Right renal pelvis (tissue), 4 donors: ENCODE data around the gene KIFC3. TPM values are rescaled to one million over a fixed set of nuclear protein-coding genes. Genes with fewer than 3 reads are reported as not detected.
A peak's percentile ranks its signal among the peaks of the same experiment; 100 is the strongest.

Experiments
- DNase-seq, 4 donors: peaks; one replicate each; pipeline ENCODE4 v3.0.0-alpha.2; 2013; ENCODE audit warnings: low read depth in 4 of 4, low spot score in 3 of 4, missing footprints in 1 of 4
- polyA plus RNA-seq, 4 donors: library from polyadenylated mRNA; unstranded; fragments of 120-200 nt; gene quantifications; one replicate each; pipeline ENCODE4 v1.2.1, GENCODE V29; 2013; ENCODE audit not compliant: insufficient read length in 4 of 4

KIFC3 gene
- polyA plus RNA-seq, 4 donors: 48.6 to 67.8 (median 50.9) TPM

DNA sequence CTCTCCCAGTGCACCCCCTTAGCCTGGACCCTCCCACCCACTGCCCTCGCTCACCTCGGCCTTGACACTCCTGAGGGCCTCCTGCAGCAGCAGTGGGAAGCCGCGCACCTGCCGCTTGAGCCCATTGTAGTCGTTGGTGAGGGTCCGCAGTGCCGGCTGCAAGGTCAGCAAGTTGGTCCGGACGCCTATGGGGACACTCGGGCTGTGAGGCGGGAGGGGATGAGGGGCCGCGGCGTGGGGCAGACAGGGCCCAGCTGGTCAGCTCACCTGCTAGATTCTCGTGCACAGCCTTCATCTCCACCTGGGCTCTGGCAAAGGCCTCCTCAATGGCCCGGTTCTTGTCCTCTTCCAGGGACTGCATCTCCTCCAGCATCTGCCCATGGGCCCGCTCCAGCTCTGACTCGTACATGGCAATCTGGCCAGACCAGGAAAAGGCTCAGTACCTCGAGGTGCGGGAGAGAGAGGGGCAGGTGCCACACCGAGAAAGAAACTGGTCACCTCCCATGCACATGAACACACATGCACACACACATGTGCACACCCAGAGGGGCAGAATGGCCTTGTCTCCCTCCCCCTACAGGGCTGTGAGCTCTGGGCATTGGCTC lies 32.6 kb downstream of the KIFC3 start:
- DNase-seq: no peak

DNA sequence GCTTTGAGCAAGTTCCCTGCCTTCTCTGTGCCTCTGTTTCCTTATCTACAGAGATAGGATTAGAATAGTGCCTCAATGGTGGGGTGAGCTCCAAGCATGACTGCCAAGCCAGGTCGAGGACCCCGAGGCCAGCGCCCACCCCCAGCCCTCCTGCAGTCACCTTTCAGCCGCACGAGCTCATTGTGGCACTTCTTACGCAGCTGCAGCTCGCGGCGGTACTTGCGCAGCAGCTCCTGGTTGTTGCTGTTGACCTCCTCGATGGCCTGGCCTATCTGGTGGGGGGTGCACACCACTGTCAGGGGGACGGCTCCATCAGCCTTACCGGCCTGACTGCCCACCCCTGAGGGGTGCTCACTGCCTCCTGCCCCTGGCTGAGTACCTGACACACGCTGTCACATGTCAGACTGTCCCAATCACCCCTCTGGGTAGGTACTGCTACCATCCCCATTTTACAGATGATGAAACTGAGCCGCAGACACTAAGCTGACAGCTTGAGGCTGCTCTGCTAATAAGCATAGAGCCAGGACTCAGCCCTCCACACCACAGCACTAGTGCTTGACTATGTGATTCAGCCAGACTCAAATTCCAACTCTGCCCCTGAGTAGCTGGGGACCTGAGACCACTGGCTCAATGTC lies 35.5 kb downstream of the KIFC3 start:
- DNase-seq: no peak

GRCh38 chr16:57765160-57765728 lies 37.0 kb downstream of the KIFC3 start:
- no peak for DNase-seq

DNA sequence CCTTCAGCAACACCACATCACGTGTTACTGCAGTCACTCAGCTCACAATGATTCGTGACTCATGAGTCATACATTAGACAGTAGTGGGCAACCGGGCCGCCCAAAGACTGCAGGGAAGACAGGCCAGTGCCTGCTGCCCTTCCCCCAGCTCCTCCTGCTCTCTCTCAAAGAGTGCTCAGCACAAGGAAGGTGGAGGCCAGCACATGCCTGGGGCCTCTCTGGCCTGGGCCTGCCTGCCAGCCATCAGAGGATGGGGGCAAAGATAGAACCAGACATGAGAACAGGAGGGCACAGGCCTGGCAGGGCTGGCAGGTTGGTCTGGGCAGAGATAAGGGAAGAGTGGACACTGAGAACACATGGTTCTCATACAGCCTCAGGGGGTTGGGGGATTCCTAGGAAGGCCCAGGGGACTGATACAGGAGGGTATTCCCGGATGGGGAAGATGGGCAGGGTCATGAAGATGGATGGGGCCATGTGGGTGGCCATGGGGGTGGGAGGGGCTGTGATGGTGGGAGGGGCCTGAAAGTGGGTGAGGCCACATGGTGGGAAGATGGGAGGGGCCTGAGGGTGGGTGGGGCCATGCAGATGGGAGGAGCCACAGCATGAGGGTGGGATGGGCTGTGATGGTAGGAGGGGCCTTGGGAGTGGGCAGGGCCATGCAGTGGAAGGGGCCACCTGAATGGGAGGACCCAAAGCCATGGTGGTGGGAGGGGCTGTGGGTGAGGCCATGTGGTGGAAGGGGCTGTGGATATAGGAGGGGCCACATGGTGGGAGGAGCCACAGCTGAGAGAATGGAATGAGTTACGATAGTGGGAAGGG lies 37.7 kb downstream of the KIFC3 start:
- DNase-seq: no peak

- no peak for DNase-seq
Measured at GRCh38 chr16:57764006-57764340, 38.3 kb downstream of the KIFC3 start.

GRCh38 chr16:57763285-57764005 lies 38.8 kb downstream of the KIFC3 start:
- DNase-seq: no peak

DNA sequence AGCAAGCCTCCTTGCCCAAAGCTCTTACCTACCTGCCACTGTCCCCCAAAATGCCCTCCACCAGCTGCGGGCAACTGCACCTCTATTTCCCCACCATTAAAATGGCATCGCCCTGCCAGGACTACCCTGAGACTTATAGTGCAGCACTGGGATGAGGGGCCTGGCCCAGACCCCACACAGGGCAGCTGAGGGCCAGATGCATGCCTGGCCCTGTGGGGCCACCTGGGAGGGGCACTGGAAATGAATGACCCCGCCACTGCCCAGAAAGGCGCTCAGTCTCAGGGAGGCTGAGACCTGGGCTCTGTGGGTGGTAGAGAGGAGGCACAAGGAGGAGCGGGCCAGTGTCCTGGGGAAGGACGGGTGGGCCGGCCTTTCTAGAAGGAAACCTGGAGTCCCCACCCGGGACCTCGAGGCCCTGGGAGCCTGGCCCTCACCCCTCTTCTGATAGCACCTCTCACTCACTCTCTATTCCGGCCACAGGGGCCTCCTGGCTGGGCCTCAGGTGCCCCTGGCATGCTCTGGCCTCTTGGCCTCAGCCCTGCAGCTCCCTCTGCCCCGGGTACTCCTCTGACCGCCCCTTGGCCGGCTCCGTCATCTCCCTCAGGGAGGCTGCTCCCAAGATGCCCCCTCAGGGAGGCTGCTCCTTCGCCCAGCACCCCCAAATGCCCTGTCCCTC lies 39.8 kb downstream of the KIFC3 start:
- DNase-seq: no peak

- no peak for DNase-seq
Measured at GRCh38 chr16:57761957-57762356, 40.3 kb downstream of the KIFC3 start.

- no peak for DNase-seq
Measured at GRCh38 chr16:57761301-57761700, 41.0 kb downstream of the KIFC3 start.

DNA sequence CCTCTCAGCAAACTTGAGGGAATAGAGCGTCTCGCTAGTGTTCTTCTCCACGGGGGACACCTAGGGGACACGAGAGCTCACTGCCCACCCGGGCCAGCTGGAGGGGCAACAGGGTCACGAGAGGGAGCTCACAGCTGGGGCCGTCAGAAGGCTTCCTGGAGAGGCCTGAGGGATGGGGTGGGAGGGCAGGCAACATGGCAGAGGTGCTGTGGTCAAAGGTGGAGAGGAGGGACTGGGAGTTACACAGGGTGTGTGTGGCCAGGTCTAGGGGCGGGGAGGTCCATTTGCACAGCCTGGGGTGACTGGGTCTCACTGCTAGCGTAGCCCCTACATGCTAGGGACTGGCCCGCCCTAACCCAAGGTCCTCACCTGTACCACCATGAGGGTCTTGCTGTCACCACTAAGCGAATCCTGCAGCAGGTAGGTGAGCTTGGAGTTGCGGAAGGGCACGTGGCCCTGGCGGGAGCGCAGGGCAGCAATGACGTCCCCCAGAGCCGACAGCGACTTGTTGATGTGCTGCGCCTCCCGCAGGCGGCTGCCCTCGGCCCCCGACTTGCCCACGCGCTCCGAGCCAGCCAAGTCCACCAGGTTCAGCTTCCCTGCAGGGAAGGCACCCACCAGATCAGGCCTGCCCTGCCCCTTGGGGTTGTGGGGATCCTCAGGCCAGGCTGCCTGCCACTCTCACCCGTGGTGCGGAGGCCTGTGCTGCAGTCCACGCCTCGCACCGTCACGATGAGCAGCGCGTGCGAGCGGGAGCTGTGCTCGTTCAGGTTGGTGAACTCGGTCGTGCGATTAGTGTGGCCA lies 41.7 kb downstream of the KIFC3 start:
- DNase-seq: no peak

- DNase-seq: no peak
Measured at GRCh38 chr16:57759541-57760356, 42.5 kb downstream of the KIFC3 start.

DNA sequence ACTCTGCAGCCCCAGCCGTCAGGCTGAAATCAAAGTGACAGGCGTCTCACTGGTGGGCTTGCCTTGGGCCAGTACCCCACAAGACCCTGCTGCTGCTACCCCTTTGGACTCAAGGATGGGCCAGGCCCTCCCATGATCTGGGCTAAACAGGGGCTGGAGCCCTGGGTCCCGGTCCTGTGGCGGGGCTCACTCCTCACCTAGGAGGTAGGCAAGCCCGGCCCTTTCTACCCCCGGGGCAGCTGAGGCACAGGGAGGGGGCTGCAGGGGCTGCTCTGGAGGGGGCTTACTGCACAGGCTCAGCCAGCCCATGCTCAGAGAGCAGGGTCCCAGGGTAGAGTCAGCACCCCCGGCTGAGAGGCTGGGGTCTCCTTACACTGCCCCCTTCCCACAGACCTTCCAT lies 43.2 kb downstream of the KIFC3 start:
- DNase-seq: no peak

- DNase-seq: no peak
Measured at GRCh38 chr16:57758331-57759117, 43.8 kb downstream of the KIFC3 start.

- DNase-seq: no peak
Measured at GRCh38 chr16:57757883-57758282, 44.4 kb downstream of the KIFC3 start.

DNA sequence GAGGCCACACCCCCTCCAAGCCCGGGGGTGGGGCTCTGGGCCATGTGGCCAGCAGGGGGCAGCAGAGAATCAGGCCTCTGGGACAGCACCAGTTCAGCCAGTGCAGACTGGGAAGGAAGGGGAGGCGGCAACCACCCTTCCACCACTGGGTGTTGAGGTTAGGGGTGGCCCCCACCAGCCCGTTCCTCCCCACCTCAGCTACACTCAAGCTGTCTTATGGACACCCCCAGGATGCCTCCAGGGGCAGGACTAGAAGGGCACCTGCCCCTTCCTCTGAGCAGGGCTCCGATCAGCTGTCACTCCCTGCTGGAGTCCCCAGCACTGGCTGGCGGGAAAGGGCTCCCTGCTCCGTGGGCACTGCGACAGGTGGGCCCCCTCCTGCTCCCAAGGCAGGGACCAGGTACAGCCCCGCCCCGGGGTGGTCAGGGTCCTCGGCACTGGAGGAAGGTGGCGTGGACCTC lies 44.9 kb downstream of the KIFC3 start:
- peak in 3 of 4 donors; percentile 48 to 58 (median 54) for DNase-seq

DNA sequence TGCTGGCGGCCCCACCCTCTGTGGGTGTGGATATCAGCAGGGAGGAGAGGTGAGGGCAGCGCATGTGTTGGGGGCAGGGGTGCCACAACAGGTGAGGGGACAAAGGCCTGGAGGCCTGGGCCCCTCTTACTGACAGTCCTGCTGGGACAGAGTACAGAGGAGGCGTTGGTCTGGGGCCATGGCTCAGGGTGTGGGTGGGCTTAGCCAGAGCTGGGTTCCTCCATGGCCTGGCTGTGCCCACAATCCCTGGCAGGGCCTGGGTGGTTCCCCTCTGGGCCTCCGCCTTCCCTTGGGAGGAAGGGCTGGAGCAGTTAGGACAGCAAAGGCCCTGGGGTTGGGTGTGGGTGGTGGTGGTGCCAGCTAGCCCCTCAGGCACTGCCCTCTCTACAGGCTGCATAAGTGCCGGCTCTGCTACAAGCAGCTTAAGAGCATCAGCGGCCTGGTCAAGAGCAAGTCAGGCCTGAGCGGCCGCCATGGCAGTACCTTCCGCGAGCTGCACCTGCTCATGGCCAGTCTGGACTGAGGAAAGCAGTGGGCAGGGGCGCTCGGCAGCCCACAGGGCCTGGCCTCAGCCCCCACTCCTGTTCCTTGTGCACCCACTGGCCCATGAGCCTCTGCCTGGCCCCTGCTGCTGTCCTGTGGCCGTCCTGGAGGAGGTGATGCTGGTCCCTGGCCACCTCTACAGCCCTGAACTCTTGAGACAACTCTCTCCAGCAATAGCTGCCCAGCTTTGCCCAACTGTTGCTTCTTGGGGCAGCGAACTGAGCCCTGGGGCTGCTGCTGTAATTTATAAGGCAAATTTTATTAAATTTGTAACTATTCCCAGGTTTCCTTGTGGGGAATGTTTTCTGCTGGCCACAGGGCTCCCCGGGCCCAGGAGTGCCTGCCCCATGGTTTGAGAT lies 45.6 kb downstream of the KIFC3 start:
- DNase-seq: no peak
